GM18505 (cell line): ENCODE results near the gene ITIH2.

Source experiments
- ATAC-seq: cut with Tn5 transposase; IDR thresholded peaks from one replicate; pipeline ENCODE4 v1.9.1; 2021; ENCODE audit not compliant: unreplicated experiment
- POLR2A ChIP-seq: IDR thresholded peaks from 4 replicates; pipeline ENCODE4 v1.6.1; 2011; ENCODE audit warnings: borderline replicate concordance; ENCODE audit not compliant: insufficient read depth, insufficient read length; ENCODE audit errors: extremely low read depth

Gene ITIH2

DNA sequence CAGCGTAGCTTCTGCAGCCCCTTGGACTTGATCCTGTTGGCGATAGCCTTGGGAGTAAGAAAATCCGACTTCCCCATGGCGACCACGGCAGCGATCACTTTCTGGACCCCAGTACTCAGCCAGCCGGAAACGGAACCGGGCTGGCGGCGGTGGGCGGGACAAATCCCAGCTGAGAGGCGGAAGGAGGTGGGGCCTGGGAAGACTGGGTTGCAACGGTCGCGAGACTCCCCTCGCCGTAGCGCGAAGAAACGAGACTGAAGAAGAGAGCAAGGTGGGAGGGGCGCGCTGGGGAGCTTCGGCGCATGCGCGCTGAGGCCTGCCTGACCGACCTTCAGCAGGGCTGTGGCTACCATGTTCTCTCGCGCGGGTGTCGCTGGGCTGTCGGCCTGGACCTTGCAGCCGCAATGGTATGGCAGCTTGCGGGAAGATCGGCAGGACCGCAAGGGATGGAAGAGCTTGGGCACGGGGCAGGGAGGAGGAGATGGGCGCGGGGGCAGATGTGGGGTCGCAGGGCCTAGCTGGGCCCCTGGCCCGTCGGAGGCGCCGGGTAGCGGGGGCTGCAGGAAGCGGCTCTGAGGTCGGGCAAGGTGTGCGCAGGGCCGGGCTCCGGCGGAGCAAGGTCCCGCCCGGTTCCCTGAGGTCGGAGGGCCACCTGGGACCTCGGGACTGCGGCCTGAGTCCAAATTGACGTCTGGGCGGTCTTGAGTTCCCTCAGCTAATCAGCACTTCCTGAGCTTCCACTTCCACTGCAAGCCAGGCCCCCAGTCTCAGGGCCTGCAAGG, 84.9 kb downstream of the ITIH2 start, which contains the start of the genes ATP5F1C and KIN:
Gene ATP5F1C (plus strand): TSS at position 321 of the 782 bp plus-strand sequence. CDS start 31 bp downstream, at position 352.
Gene KIN (minus strand): TSS at position 137 of the 782 bp plus-strand sequence. CDS start 60 bp downstream, at position 77.
- peak; percentile 94 for ATAC-seq
- TF ChIP-seq POLR2A, result peak; percentile 93

DNA sequence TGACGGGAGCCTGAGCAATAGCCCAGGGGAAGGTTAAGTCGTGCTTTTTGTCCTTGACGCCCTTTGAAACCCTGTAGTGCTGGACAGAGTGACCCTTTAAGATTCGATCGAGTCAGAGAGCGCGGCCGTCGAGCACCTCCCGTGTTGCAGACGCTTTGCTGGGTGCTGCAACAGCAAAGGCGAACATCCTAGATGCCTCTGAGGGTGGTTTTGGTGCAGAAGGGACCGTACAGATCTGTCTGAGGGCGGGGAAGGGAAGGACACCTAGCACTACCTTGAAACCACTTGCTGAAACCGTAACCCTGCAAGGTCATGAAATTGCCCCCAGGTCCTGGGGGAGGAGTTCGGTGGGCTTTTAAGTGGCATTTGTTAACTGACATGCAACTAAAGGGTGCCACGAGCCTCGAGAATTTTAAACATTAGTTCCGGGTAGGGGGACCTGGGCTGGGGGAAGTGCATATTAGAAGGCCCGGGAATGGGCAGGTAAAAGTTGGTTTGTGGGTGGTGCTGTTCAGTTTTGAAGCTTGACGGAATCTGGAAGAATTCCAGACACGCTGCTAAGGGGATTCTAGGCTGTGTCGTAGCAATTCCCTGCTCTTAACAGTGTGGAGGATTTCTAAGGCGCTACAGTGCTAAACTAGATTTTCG, 85.6 kb downstream of the ITIH2 start:
- no peak for TF ChIP-seq POLR2A
- ATAC-seq, result peak; percentile 7

DNA sequence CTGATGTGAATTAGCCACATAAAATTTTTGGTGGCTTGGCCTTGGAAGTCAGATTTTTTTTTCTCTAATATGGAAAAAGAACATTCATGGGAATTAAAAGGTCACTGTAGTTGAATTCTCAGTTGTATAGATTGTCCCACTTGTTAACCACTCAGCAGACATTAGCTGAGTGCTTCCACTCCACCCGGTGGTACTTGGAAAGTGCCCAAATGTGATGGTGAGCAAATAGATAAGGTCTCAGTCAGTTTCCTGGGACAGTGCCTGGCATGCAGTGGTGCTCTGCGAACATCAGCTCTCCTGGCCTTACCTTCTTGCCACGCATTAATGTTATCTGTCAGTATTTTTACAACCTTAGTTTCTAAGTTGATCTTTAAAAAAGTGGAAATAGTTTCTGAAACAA, 86.3 kb downstream of the ITIH2 start:
- no peak for ATAC-seq
- TF ChIP-seq POLR2A, result no peak

DNA sequence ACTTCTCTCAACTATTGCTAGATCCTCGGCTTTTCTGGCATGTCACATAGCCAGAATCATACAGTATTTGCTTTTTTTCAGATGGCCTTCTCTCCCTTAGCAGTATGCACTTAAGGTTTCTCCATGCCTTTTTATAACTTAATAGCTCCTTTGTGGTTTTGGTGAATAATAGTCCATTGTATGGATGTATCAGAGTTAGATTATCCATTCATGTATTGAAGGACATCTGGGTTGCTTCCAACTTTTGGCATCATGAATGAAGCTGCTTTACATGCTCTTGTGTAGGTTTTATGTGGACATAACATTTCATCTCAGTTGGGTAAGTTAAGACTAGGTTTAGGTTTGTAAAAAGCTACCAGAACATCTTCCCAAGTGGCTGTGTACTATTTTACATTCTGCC, 89.4 kb downstream of the ITIH2 start:
- no peak for TF ChIP-seq POLR2A

DNA sequence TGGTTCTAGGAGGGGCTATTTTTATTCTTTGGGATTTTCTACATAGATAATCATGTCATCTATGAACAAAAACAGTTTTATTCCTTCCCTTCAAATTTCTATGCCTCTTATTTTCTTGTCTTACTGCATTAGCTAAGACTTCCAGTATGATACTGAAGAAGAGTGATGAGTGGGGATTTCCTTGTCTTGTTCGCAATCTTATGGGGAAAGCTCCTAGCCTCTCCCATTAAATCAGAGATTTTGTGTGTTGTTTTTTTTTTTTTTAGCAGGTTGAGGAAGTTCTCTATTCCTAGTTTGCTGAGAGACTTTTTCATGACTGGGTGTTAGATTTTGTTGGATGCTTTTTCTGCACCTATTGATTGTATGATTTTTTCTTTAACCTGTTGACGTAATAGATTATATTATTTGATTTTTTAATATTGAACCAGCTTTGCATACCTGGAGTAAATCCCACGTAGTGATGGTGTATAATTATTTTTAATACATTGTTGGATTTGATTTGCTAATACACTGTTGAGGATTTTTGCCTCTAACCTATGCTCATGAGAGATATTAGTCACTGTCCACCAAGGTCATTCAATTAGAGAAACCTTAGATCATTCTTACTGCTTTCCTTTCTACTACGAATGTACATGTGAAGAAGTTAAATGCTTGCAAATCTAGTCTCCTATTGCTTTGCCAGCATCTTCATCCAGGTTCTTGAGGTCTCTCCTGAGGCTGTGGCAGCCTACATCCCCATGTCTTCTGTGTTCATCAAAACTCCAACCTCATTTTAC, 91.3 kb downstream of the ITIH2 start:
- no peak for ATAC-seq
- TF ChIP-seq POLR2A, result no peak

More for the DNA sequence above, 89.4 kb downstream of the ITIH2 start:
- ATAC-seq, result no peak

DNA sequence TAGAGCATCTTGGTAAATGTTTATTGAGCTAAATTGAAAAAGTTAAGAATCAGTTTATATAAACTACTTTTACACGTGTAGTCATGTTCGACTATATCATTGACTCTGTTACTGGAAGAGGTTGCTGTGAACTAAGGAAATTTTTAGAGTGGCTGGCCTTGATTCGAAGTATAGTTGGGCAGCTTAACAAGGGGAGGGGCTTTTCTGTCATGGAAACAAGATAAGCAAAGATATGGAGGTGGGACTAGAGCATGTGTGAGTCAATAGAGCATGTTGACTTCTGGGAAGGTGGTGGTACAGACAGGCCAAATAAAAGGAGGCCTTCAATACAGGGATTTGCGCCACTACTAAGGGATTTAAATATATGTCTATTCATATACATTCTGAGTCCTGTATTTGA, 92.5 kb downstream of the ITIH2 start:
- no peak for TF ChIP-seq POLR2A
- no peak for ATAC-seq

DNA sequence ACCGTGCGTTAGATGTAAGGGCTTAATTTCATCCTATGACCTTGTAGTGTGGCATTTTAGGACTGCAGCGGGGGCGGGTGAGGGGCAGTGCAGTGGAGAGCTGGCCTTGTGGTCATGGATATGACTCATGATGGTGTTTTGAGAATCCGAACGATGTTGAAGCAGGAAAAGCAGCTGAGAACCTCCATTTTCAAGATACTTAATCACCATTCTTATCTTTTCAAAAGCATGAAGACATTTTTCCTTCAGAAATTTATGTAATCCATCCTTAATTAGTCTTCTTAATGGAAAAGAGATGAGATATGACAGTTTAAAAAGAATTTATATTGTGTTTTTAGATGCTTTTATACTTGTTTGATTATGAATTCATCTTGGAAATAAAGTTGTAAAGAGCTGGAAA, 94.5 kb downstream of the ITIH2 start:
- no peak for ATAC-seq
- TF ChIP-seq POLR2A, result no peak
